GM19025 (cell line): ENCODE measurements around the gene CSK.

Experiments
- ATAC-seq: cut with Tn5 transposase; IDR thresholded peaks from one replicate; pipeline ENCODE4 v1.9.1; 2021; ENCODE audit warnings: mild to moderate bottlenecking, low read depth, moderate library complexity; ENCODE audit not compliant: unreplicated experiment

CSK gene

GRCh38 chr15:74840851-74841775 is 59.2 kb downstream of the CSK start:
- ATAC-seq: no peak

- no peak for ATAC-seq
Observed at GRCh38 chr15:74841891-74842373, 60.1 kb downstream of the CSK start.

DNA sequence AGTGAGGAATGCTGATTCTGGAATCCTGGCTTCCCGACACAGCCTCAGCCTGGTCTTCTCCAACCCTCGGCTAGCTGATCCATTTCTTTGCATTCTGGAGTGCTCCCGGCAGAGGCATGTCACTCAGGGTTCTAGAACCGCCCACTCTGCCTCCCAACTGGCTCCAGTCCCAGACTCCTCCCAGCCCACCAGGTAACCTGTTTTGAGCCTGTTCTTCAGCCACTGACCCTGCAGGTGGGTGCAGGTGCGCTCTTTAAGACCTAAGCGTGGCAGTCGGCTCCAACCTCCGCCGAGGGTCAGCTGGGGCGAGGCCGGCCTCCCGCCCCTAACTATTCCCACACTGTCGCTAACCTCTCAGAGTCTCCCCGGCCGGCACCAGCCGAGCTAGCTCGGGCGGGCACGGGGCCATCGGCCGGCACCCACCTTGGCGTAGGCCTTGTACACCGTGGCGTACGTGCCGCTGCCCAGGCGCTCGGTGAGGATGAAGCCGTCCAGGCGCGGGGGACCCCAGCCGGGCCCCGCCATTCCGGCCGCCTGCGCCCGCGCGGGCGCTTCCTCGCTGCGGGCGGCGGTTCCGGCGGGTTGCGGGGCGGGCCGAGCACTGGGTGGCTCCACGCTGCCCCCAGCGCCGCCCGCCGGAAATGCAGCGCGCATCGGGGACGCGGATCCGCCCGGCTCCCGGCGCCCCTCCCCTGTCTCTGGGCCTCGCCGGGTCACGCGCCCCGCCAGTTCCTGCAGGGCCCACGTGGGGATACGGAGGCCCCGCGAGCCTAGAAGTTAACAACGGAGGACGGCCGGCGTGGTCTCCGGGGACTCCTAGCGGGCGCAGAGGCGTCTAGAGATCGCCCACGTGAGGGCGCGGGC is 60.9 kb downstream of the CSK start, which contains the start of gene ULK3:
TSS of gene ULK3 (minus strand) at position 576 of the 864 bp plus-strand sequence. CDS start at position 525, 51 bp downstream.
- ATAC-seq: peak; percentile 86

GRCh38 chr15:74843445-74843828 is 61.6 kb downstream of the CSK start:
- no peak for ATAC-seq

- no peak for ATAC-seq
Observed at GRCh38 chr15:74843891-74844299, 62.0 kb downstream of the CSK start.

- ATAC-seq: no peak
Observed at GRCh38 chr15:74844319-74845207, 62.7 kb downstream of the CSK start.

- ATAC-seq: no peak
Observed at GRCh38 chr15:74845208-74845568, 63.3 kb downstream of the CSK start.

DNA sequence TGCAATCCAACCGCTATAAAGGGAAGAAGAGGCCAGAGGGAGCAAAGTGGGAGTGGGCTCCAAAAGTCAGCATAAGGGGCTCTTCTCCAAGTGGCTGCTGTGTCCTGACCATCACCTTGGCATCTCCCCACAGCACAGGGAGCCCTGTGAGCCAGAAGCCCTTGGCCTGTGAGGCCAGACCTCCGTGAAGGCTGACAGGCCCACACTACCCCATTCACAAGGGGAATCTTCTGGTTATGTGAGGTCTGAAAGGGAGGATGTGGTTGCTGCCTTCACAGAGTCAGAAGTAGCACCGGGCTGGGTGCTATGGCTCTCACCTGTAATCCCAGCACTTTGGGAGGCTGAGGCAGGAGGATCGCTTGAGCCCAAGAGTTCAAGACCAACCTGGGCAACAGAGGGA is 63.7 kb downstream of the CSK start:
- no peak for ATAC-seq

- ATAC-seq: no peak
Observed at GRCh38 chr15:74847432-74847831, 65.6 kb downstream of the CSK start.

DNA sequence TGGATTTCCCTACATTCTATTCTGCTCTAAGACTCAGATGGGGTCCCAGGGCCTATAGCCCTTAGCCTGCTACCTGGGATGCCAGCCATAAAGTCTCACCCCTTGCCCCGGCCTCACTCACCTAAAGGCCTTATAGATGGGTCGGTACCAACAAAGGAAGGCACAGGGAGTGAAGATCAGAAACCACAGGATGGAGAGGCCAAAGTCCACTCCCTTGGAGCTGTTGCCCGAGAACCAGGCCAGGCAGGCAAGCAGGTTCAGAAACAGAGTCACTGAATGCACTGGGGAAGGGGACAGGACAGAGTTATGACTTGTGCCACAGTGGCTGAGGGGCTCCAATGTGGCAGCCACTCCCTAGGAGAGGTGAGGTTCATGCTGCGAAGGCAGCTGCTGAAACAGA is 68.5 kb downstream of the CSK start:
- no peak for ATAC-seq

DNA sequence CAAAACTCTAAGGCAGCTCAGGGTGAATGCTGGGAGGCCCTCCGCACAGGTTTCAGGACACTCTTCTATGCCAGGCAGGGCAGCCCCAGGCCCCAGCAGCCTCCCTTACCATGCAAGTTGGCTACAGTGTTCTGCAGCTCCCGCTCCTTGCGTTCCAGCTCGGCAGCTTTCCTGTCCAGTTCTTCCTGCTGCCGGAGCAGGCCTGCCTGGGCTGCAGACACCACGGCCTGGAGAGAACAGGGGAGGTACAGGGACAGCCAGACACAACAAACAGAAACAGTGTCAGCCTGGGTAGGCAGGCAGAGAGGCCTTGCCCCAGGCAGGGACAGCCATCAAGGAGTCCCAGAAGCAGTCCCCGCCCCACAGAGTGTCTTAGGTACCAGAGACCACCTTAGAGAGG is 70.1 kb downstream of the CSK start:
- ATAC-seq: no peak
